Endometrium (tissue), 2 donors: ENCODE results near the gene RSPH1.

Experiments
- FAIRE-seq: peaks from 2 replicates; lab custom pipeline; 2012; peaks lifted over from hg19 to GRCh38; lab: Jason Lieb, UNC
- donor health status: control.
- donor health status: control.

Gene RSPH1

GRCh38 chr21:42531771-42532170, 35.7 kb upstream of the RSPH1 start:
- FAIRE-seq: no peak

GRCh38 chr21:42530167-42530518, 34.1 kb upstream of the RSPH1 start:
- no peak for FAIRE-seq

- no peak for FAIRE-seq
These were observed 31.6 kb upstream of the RSPH1 start for GRCh38 chr21:42527489-42528158.

GRCh38 chr21:42527127-42527488, 31.1 kb upstream of the RSPH1 start:
- FAIRE-seq: no peak

GRCh38 chr21:42526379-42526727, 30.3 kb upstream of the RSPH1 start:
- FAIRE-seq: no peak

- FAIRE-seq: no peak
These were observed 29.8 kb upstream of the RSPH1 start for GRCh38 chr21:42525676-42526378.

- FAIRE-seq: no peak
These were observed 29.1 kb upstream of the RSPH1 start for GRCh38 chr21:42525029-42525581.

- FAIRE-seq: no peak
These were observed 28.5 kb upstream of the RSPH1 start for GRCh38 chr21:42524341-42525028.

- FAIRE-seq: no peak
These were observed 27.9 kb upstream of the RSPH1 start for GRCh38 chr21:42523941-42524340.

- no peak for FAIRE-seq
These were observed 27.2 kb upstream of the RSPH1 start for GRCh38 chr21:42523211-42523610.

GRCh38 chr21:42522771-42523170, 26.7 kb upstream of the RSPH1 start:
- no peak for FAIRE-seq

GRCh38 chr21:42522271-42522670, 26.2 kb upstream of the RSPH1 start:
- FAIRE-seq: no peak

GRCh38 chr21:42521805-42522204, 25.8 kb upstream of the RSPH1 start:
- no peak for FAIRE-seq

- FAIRE-seq: no peak
These were observed 25.4 kb upstream of the RSPH1 start for GRCh38 chr21:42521384-42521783.

- no peak for FAIRE-seq
These were observed 24.7 kb upstream of the RSPH1 start for GRCh38 chr21:42520628-42521253.

GRCh38 chr21:42518626-42519025, 22.6 kb upstream of the RSPH1 start:
- FAIRE-seq: no peak

- FAIRE-seq: no peak
These were observed 22.2 kb upstream of the RSPH1 start for GRCh38 chr21:42518215-42518614.

- no peak for FAIRE-seq
These were observed 19.9 kb upstream of the RSPH1 start for GRCh38 chr21:42515708-42516502.

- no peak for FAIRE-seq
These were observed 18.8 kb upstream of the RSPH1 start for GRCh38 chr21:42514883-42515228.

- no peak for FAIRE-seq
These were observed 18.2 kb upstream of the RSPH1 start for GRCh38 chr21:42513985-42514882.
